Lung (tissue), 12 donors: ENCODE measurements around the gene MYPOP. TPM values are rescaled to one million over a fixed set of nuclear protein-coding genes. Genes with fewer than 3 reads are reported as not detected.

ENCODE experiments used
- ATAC-seq: fragments of 200-7000 bp; cut with Tn5 transposase; one replicate; pipeline ENCODE4 v1.9.1; 2020; ENCODE audit warnings: moderate number of reproducible peaks; ENCODE audit not compliant: insufficient read depth, low FRiP score
- DNase-seq, 3 donors: peaks; one replicate each; pipeline ENCODE4 v3.0.0-alpha.2; 2013 to 2017
- H3K27ac ChIP-seq, 2 donors: one replicate each; pipeline ENCODE4 v1.5.1; 2013; ENCODE audit warnings: mild to moderate bottlenecking in 2 of 2, moderate library complexity in 2 of 2, control low read depth in 1 of 2, inconsistent platforms in 1 of 2, low read depth in 1 of 2, low read length in 1 of 2
- H3K27me3 ChIP-seq, 3 donors: one replicate each; pipeline ENCODE4 v1.5.1; 2013; ENCODE audit warnings: low read length in 2 of 3; ENCODE audit not compliant: control insufficient read depth in 3 of 3, insufficient read depth in 3 of 3
- H3K36me3 ChIP-seq, 4 donors: one replicate each; pipeline ENCODE4 v1.5.1; 2013; ENCODE audit warnings: low read length in 4 of 4, mild to moderate bottlenecking in 1 of 4, moderate library complexity in 1 of 4; ENCODE audit not compliant: control insufficient read depth in 4 of 4, insufficient read depth in 4 of 4
- H3K4me1 ChIP-seq, 5 donors: one replicate each; pipeline ENCODE4 v1.5.1; 2013; ENCODE audit warnings: low read length in 5 of 5, mild to moderate bottlenecking in 2 of 5, moderate library complexity in 1 of 5; ENCODE audit not compliant: control insufficient read depth in 5 of 5, insufficient read depth in 5 of 5
- H3K4me3 ChIP-seq: one replicate; pipeline ENCODE4 v1.5.1; 2013; ENCODE audit warnings: mild to moderate bottlenecking, control low read depth, moderate library complexity
- H3K9ac ChIP-seq, 2 donors: one replicate each; pipeline ENCODE4 v1.5.1; 2013; ENCODE audit warnings: low read length in 2 of 2, control low read depth in 1 of 2; ENCODE audit not compliant: insufficient read depth in 1 of 2
- H3K9me3 ChIP-seq, 4 donors: one replicate each; pipeline ENCODE4 v1.5.1; 2013; ENCODE audit warnings: low read length in 3 of 4, mild to moderate bottlenecking in 1 of 4, moderate library complexity in 1 of 4; ENCODE audit not compliant: control insufficient read depth in 4 of 4, insufficient read depth in 3 of 4
- CTCF ChIP-seq: IDR thresholded peaks from 2 replicates; pipeline ENCODE4 v1.5.1; 2012; ENCODE audit warnings: mild to moderate bottlenecking; ENCODE audit errors: control extremely low read depth, extremely low read depth
- WGBS, 2 donors: extraction: QIAGEN DNeasy Blood & Tissue Kit; methylation state at CpG; one replicate each; pipeline ENCODE4 v1.1.7; 2013; 5-methylcytosine and 5-hydroxymethylcytosine counted together
- polyA plus RNA-seq, 2 donors: library from polyadenylated mRNA; stranded (reverse); fragments of 200-250 nt; gene quantifications; one replicate each; pipeline ENCODE4 v1.2.1, GENCODE V29; 2013
- total RNA-seq, 2 donors: library from RNA; depleted of rRNA in 1 of 2; stranded (reverse); fragments of >200 nt in 1 of 2; gene quantifications; one replicate each; pipeline ENCODE4 v1.2.1, GENCODE V29; 2014 to 2021
- donor health status: control.
- donor health status: control.
- donor health status: Bipolar disorder and iron deficiency.
- donor health status: healthy.
- donor health status: DM: yes; HTN: yes; CAD: no.

The MYPOP gene
- total and polyA plus RNA-seq, 4 donors = 2.9 to 6.7 (median 4.5) TPM

GRCh38 chr19:45939792-45940514 lies 37.5 kb upstream of the MYPOP start:
- DNase-seq = no peak
- peaks cover 0 to 39% (median 18%) of the 10 kb centered on the region in 3 donors for H3K27me3 ChIP-seq

GRCh38 chr19:45938733-45939319 lies 36.4 kb upstream of the MYPOP start:
- Histone ChIP-seq H3K27me3 (peaks cover 0 to 45% (median 18%) of the 10 kb centered on the region in 3 donors), H3K9me3 (peaks cover 0 to 5% (median 0%) of the 10 kb centered on the region in 4 donors), H3K9ac (no peak overlapping the region), H3K4me3 (no peak overlapping the region), H3K36me3 (peaks cover 0 to 9% (median 0%) of the 10 kb centered on the region in 4 donors), H3K27ac (no peak overlapping the region), H3K4me1 (peaks cover 0 to 6% (median 0%) of the 10 kb centered on the region in 5 donors)
- no peak for DNase-seq
- TF ChIP-seq CTCF = no peak
- ATAC-seq = no peak
- WGBS, 2 donors = 73 to 77% methylated on average over 3 of the region's 3 CpGs

More at GRCh38 chr19:45939792-45940514, 37.5 kb upstream of the MYPOP start:
- H3K4me3 ChIP-seq = no peak overlapping the region
- peaks cover 0 to 5% (median 0%) of the 10 kb centered on the region in 4 donors for H3K9me3 ChIP-seq
- no peak for ATAC-seq
- peaks cover 0 to 6% (median 0%) of the 10 kb centered on the region in 5 donors for H3K4me1 ChIP-seq
- no peak overlapping the region for H3K27ac ChIP-seq
- H3K36me3 ChIP-seq = peaks cover 0 to 9% (median 0%) of the 10 kb centered on the region in 4 donors
- WGBS, 2 donors = 39 to 45% methylated on average over 39 to 67 of the region's 67 CpGs
- no peak overlapping the region for H3K9ac ChIP-seq
- no peak for TF ChIP-seq CTCF

GRCh38 chr19:45935267-45935666 lies 32.9 kb upstream of the MYPOP start:
- H3K4me3 ChIP-seq = no peak overlapping the region
- H3K36me3 ChIP-seq = peaks cover 0 to 6% (median 0%) of the 10 kb centered on the region in 4 donors
- DNase-seq (no peak), ATAC-seq (no peak)
- no peak overlapping the region for H3K27ac ChIP-seq
- 68 to 78% methylated on average over 19 of the region's 19 CpGs for WGBS, 2 donors
- H3K27me3 ChIP-seq = peaks cover 0 to 44% (median 18%) of the 10 kb centered on the region in 3 donors
- peaks cover 0 to 2% (median 0%) of the 10 kb centered on the region in 4 donors for H3K9me3 ChIP-seq
- peaks cover 0 to 6% (median 0%) of the 10 kb centered on the region in 5 donors for H3K4me1 ChIP-seq
- TF ChIP-seq CTCF = no peak
- no peak overlapping the region for H3K9ac ChIP-seq
